CD14-positive monocyte (primary cell): Measurements from ENCODE around the gene PIK3AP1. TPM values are rescaled to one million over a fixed set of nuclear protein-coding genes. Genes with fewer than 3 reads are reported as not detected.

Experiments used
- DNase-seq, 3 donors: peaks; one replicate each; pipeline ENCODE4 v3.0.0-alpha.2; 2011 to 2022
- H2AFZ ChIP-seq: 2 replicates; pipeline ENCODE4 v1.6.0; 2012; ENCODE audit warnings: mild to moderate bottlenecking, low read depth, low read length, inconsistent platforms; ENCODE audit not compliant: insufficient read depth, poor library complexity, severe bottlenecking
- H3K27ac ChIP-seq, 2 donors: 1 replicate in 1 of 2; 2 replicates in 1 of 2; pipeline ENCODE4 v1.5.1; 2012 to 2013; ENCODE audit warnings: low read length in 2 of 2, control low read depth in 1 of 2, inconsistent platforms in 1 of 2, low read depth in 1 of 2, mild to moderate bottlenecking in 1 of 2
- H3K27me3 ChIP-seq, 2 donors: one replicate each; pipeline versions ENCODE4 v1.6.0 to v1.6.1; 2011 to 2013; ENCODE audit warnings: low read length in 2 of 2; ENCODE audit not compliant: control insufficient read depth in 2 of 2, insufficient read depth in 2 of 2
- H3K36me3 ChIP-seq, 2 donors: replicated peaks in 1 of 2; 1 replicate in 1 of 2; 2 replicates in 1 of 2; pipeline versions ENCODE4 v1.5.1 to v1.6.1; 2012 to 2013; ENCODE audit warnings: low read length in 2 of 2, control low read depth in 1 of 2, inconsistent platforms in 1 of 2, mild to moderate bottlenecking in 1 of 2; ENCODE audit not compliant: insufficient read depth in 2 of 2, control insufficient read depth in 1 of 2
- H3K4me1 ChIP-seq, 2 donors: 1 replicate in 1 of 2; 2 replicates in 1 of 2; pipeline versions ENCODE4 v1.5.1 to v1.6.1; 2012 to 2013; ENCODE audit warnings: low read length in 2 of 2, control low read depth in 1 of 2, inconsistent platforms in 1 of 2, mild to moderate bottlenecking in 1 of 2, moderate library complexity in 1 of 2; ENCODE audit not compliant: insufficient read depth in 2 of 2, control insufficient read depth in 1 of 2
- H3K4me2 ChIP-seq: replicated peaks from 2 replicates; pipeline ENCODE3; 2012; ENCODE audit warnings: low read length, moderate library complexity, mild to moderate bottlenecking; ENCODE audit not compliant: poor library complexity, severe bottlenecking; ENCODE audit errors: extremely low read depth
- H3K4me3 ChIP-seq, 3 experiments: fragments of 200-600 bp in 1 of 3; sonication (generic) in 1 of 3; replicated peaks in 1 of 3; 1 replicate in 2 of 3; 2 replicates in 1 of 3; pipeline ENCODE4 v1.5.1; 2011 to 2013; ENCODE audit warnings: low read length in 3 of 3, mild to moderate bottlenecking in 3 of 3, control low read depth in 2 of 3, low read depth in 2 of 3, inconsistent platforms in 1 of 3, moderate library complexity in 1 of 3
- H3K79me2 ChIP-seq: 2 replicates; pipeline ENCODE4 v1.6.0; 2012; ENCODE audit warnings: mild to moderate bottlenecking, control low read depth, inconsistent platforms, low read length, moderate library complexity; ENCODE audit not compliant: insufficient read depth
- H3K9ac ChIP-seq: 2 replicates; pipeline ENCODE4 v1.6.0; 2017; ENCODE audit warnings: low read length, mild to moderate bottlenecking; ENCODE audit not compliant: insufficient read depth, poor library complexity, severe bottlenecking
- H3K9me3 ChIP-seq, 2 donors: replicated peaks in 1 of 2; 1 replicate in 1 of 2; 2 replicates in 1 of 2; pipeline versions ENCODE4 v1.5.1 to v1.6.1; 2012 to 2013; ENCODE audit warnings: low read length in 2 of 2, control low read depth in 1 of 2; ENCODE audit not compliant: control insufficient read depth in 1 of 2, insufficient read depth in 1 of 2
- H4K20me1 ChIP-seq: 2 replicates; pipeline ENCODE4 v1.6.0; 2012; ENCODE audit warnings: mild to moderate bottlenecking, low read length, control low read depth, moderate library complexity; ENCODE audit not compliant: insufficient read depth
- H3K27ac Mint-ChIP-seq, 7 donors: one replicate each; pipeline ENCODE4 v1.8.0; 2020; ENCODE audit warnings: mild to moderate bottlenecking in 7 of 7, mixed read lengths in 7 of 7, moderate library complexity in 6 of 7, inconsistent platforms in 2 of 7
- H3K27me3 Mint-ChIP-seq, 3 donors: one replicate each; pipeline ENCODE4 v1.8.0; 2021 to 2022; ENCODE audit warnings: low read depth in 3 of 3, mild to moderate bottlenecking in 3 of 3, mixed read lengths in 3 of 3, moderate library complexity in 3 of 3, inconsistent platforms in 1 of 3
- H3K36me3 Mint-ChIP-seq, 2 donors: one replicate each; pipeline ENCODE4 v1.8.0; 2020; ENCODE audit warnings: mixed read lengths in 2 of 2, inconsistent platforms in 1 of 2, mild to moderate bottlenecking in 1 of 2
- H3K4me1 Mint-ChIP-seq: one replicate; pipeline ENCODE4 v1.8.0; 2020; ENCODE audit warnings: mild to moderate bottlenecking, mixed read lengths
- H3K4me3 Mint-ChIP-seq, 2 donors: one replicate each; pipeline ENCODE4 v1.8.0; 2020; ENCODE audit warnings: mild to moderate bottlenecking in 2 of 2, mixed read lengths in 2 of 2, moderate library complexity in 1 of 2
- H3K9me3 Mint-ChIP-seq, 7 donors: one replicate each; pipeline ENCODE4 v1.8.0; 2020 to 2022; ENCODE audit warnings: mixed read lengths in 7 of 7, mild to moderate bottlenecking in 6 of 7, moderate library complexity in 6 of 7, inconsistent platforms in 2 of 7
- CTCF ChIP-seq: fragments of 200-600 bp; IDR thresholded peaks from one replicate; pipeline ENCODE4 v1.8.0; 2022; ENCODE audit warnings: antibody characterized with exemption, mild to moderate bottlenecking
- WGBS: methylation state at CpG from one replicate; pipeline ENCODE4 v1.1.5; 2013; ENCODE audit warnings: missing lambda C conversion rate; ENCODE audit not compliant: insufficient coverage; 5-methylcytosine and 5-hydroxymethylcytosine counted together
- intact Hi-C, 2 donors: fragments of 100-400 bp; cut with micrococcal nuclease; formaldehyde crosslinking; loops; one replicate each; pipeline versions ENCODE4 v1.15.0 to v1.15.1; 2023
- polyA plus RNA-seq, 3 donors: library from polyadenylated mRNA; depleted of rRNA in 1 of 3; unstranded in 2 of 3; stranded (reverse) in 1 of 3; fragments of 300-500 nt in 2 of 3; fragments of >200 nt in 1 of 3; fragmentation: Illumina TruSeq in 2 of 3; gene quantifications; 1 replicate in 2 of 3; 2 replicates in 1 of 3; pipeline ENCODE4 v1.2.3, GENCODE V29; 2012 to 2021

PIK3AP1 gene
- polyA plus RNA-seq, 3 donors, result 95.5 to 157 (median 112) TPM

- TF ChIP-seq CTCF, result no peak
- H3K9me3 Mint-ChIP-seq, result peaks cover 0 to 2% (median 0%) of the 10 kb centered on the region in 7 donors
- H3K79me2 ChIP-seq, result peaks cover 90% of the 10 kb centered on the region
- H3K9ac ChIP-seq, result peak overlapping the region; percentile 53
- peaks cover 32% of the 10 kb centered on the region for H4K20me1 ChIP-seq
- H3K27me3 Mint-ChIP-seq, result peaks cover 0 to 6% (median 0%) of the 10 kb centered on the region in 3 donors
- WGBS, result no CpG with 5 or more reads among the region's 7 CpGs
- DNase-seq, result peak; percentile 89 to 96 (median 95)
- H3K27ac ChIP-seq, result peak overlapping the region; percentile 84 to 92
- H3K4me2 ChIP-seq, result peak overlapping the region; percentile 54
- H2AFZ ChIP-seq, result no peak overlapping the region
- H3K4me3 Mint-ChIP-seq, result peak overlapping the region; percentile 54 to 76
- no peaks in the 10 kb centered on the region for H3K27me3 ChIP-seq
- no peaks in the 10 kb centered on the region for H3K9me3 ChIP-seq
- peak overlapping the region; percentile 95 to 99 (median 98) for H3K27ac Mint-ChIP-seq
- peaks cover 79% of the 10 kb centered on the region for H3K4me1 Mint-ChIP-seq
- peaks cover 65 to 75% of the 10 kb centered on the region in 2 donors for H3K36me3 Mint-ChIP-seq
- peaks cover 35 to 60% of the 10 kb centered on the region in 2 donors for H3K36me3 ChIP-seq
- H3K4me1 ChIP-seq, result peaks cover 84 to 99% of the 10 kb centered on the region in 2 donors
- peak overlapping the region in 1 of 3 experiments; percentile 50 for H3K4me3 ChIP-seq
- intact Hi-C loops, result loop anchor here in 1 of 2 donors (5.0 kb wide), 1 partner anchor 34 kb away; no protein-coding TSS in a partner anchor
Observed at GRCh38 chr10:96708456-96708855, 11.9 kb downstream of the PIK3AP1 start.

GRCh38 chr10:96706331-96706853 is 13.9 kb downstream of the PIK3AP1 start:
- H4K20me1 ChIP-seq, result peaks cover 31% of the 10 kb centered on the region
- TF ChIP-seq CTCF, result no peak
- H3K4me3 ChIP-seq, result no peak overlapping the region
- no peak for DNase-seq
- peaks cover 64 to 76% of the 10 kb centered on the region in 2 donors for H3K36me3 Mint-ChIP-seq
- peaks cover 28 to 58% of the 10 kb centered on the region in 2 donors for H3K36me3 ChIP-seq
- 83% methylated on average over 1 of the region's 1 CpG for WGBS
- H3K4me2 ChIP-seq, result peak overlapping the region; percentile 5
- no peaks in the 10 kb centered on the region for H3K27me3 ChIP-seq
- peaks cover 92% of the 10 kb centered on the region for H3K79me2 ChIP-seq
- H3K27ac ChIP-seq, result peak overlapping the region in 1 of 2 donors; percentile 70
- no peak overlapping the region for H3K9ac ChIP-seq
- H3K4me1 Mint-ChIP-seq, result peaks cover 78% of the 10 kb centered on the region
- H3K4me3 Mint-ChIP-seq, result no peak overlapping the region
- H3K27me3 Mint-ChIP-seq, result peaks cover 0 to 6% (median 0%) of the 10 kb centered on the region in 3 donors
- H2AFZ ChIP-seq, result no peak overlapping the region
- H3K4me1 ChIP-seq, result peaks cover 77 to 92% of the 10 kb centered on the region in 2 donors
- H3K27ac Mint-ChIP-seq, result peak overlapping the region; percentile 32 to 95 (median 74)
- peaks cover 0 to 2% (median 0%) of the 10 kb centered on the region in 7 donors for H3K9me3 Mint-ChIP-seq
- H3K9me3 ChIP-seq, result no peaks in the 10 kb centered on the region
- intact Hi-C loops, result loop anchor here in 1 of 2 donors (5.0 kb wide), 1 partner anchor 36 kb away; no protein-coding TSS in a partner anchor
